ENCODE data around the gene SNX13.

- no peak for TF ChIP-seq EZH2 (IDR thresholded peaks at IDR 0.05; ENCODE audit: borderline replicate concordance)
- no peak for TF ChIP-seq EZH2phosphoT487 (IDR thresholded peaks at IDR 0.05; ENCODE audit: low read depth, severe bottlenecking, unreplicated experiment)
- TF ChIP-seq CTCF (IDR thresholded peaks at IDR 0.05; ENCODE audit: poor library complexity): no peak
Observed at GRCh38 chr7:17929647-17930395, 10.5 kb downstream of the SNX13 start.

Data from hepatocyte (in vitro differentiated cells).